HepG2 (cell line): ENCODE measurements around the gene IZUMO2. TPM values are rescaled to one million over a fixed set of nuclear protein-coding genes. Genes with fewer than 3 reads are reported as not detected.

Experiments used
- ARNTL ChIP-seq: sonication (generic); formaldehyde crosslinking; IDR thresholded peaks from 2 replicates; pipeline ENCODE4 v1.4.0; 2020; ENCODE audit warnings: mild to moderate bottlenecking, missing genetic modification reagents
- GTF3A ChIP-seq: sonication (generic); formaldehyde crosslinking; conservative IDR thresholded peaks from 2 replicates; pipeline ENCODE4 v1.4.0; 2020; ENCODE audit warnings: mild to moderate bottlenecking, missing genetic modification reagents
- HNF4A ChIP-seq: sonication (generic); formaldehyde crosslinking; IDR thresholded peaks from 2 replicates; pipeline ENCODE4 v1.4.0; 2020; ENCODE audit warnings: missing genetic modification reagents
- KAT8 ChIP-seq: IDR thresholded peaks from 2 replicates; pipeline ENCODE4 v1.6.1; 2016; ENCODE audit warnings: missing genetic modification reagents, missing compliant biosample characterization
- KLF12 ChIP-seq: sonication (generic); formaldehyde crosslinking; IDR thresholded peaks from 2 replicates; pipeline ENCODE4 v1.4.0; 2020; ENCODE audit warnings: missing genetic modification reagents, borderline replicate concordance
- MBNL3 ChIP-seq: fragments of 250-450 bp; sonication (Bioruptor Pico); conservative IDR thresholded peaks from 2 replicates; pipeline ENCODE4 v1.8.0; 2022; ENCODE audit warnings: mild to moderate bottlenecking, inconsistent platforms
- MEF2D ChIP-seq: sonication (generic); formaldehyde crosslinking; IDR thresholded peaks from 2 replicates; pipeline ENCODE4 v1.5.1; 2020; ENCODE audit warnings: mild to moderate bottlenecking, missing genetic modification reagents
- MYC ChIP-seq: sonication (generic); formaldehyde crosslinking; IDR thresholded peaks from 2 replicates; pipeline ENCODE4 v1.9.0; 2021; ENCODE audit warnings: missing genetic modification reagents, borderline replicate concordance
- NFIC ChIP-seq: IDR thresholded peaks from 2 replicates; pipeline ENCODE4 v1.6.1; 2012; ENCODE audit warnings: mild to moderate bottlenecking, low read length, inconsistent platforms
- NR2C2 ChIP-seq: sonication (generic); formaldehyde crosslinking; IDR thresholded peaks from 2 replicates; pipeline ENCODE4 v1.4.0; 2020; ENCODE audit warnings: missing genetic modification reagents, mild to moderate bottlenecking, moderate library complexity, borderline replicate concordance
- SALL1 ChIP-seq: sonication (generic); formaldehyde crosslinking; IDR thresholded peaks from 2 replicates; pipeline ENCODE4 v1.8.0; 2022; ENCODE audit warnings: mild to moderate bottlenecking, missing genetic modification reagents
- SNAPC2 ChIP-seq: sonication (generic); formaldehyde crosslinking; IDR thresholded peaks from 2 replicates; pipeline ENCODE4 v1.8.1; 2022; ENCODE audit warnings: mild to moderate bottlenecking, missing genetic modification reagents
- SOX5 ChIP-seq: IDR thresholded peaks from 2 replicates; pipeline ENCODE4 v1.6.1; 2016; ENCODE audit warnings: borderline replicate concordance
- XRCC5 ChIP-seq: fragments of 200-400 bp; formaldehyde crosslinking; optimal IDR thresholded peaks from 2 replicates; pipeline ENCODE3; 2017; ENCODE audit warnings: mild to moderate bottlenecking, low read length
- ZNF230 ChIP-seq: sonication (generic); formaldehyde crosslinking; IDR thresholded peaks from 2 replicates; pipeline ENCODE4 v1.4.0; 2020; ENCODE audit warnings: mild to moderate bottlenecking, missing genetic modification reagents
- ZNF335 ChIP-seq: sonication (generic); formaldehyde crosslinking; IDR thresholded peaks from 2 replicates; pipeline ENCODE4 v1.4.0; 2020; ENCODE audit warnings: missing genetic modification reagents
- polyA plus RNA-seq, 8 experiments: library from polyadenylated mRNA; depleted of rRNA in 3 of 8; stranded (reverse) in 7 of 8; unstranded in 1 of 8; fragments of >200 nt; fragmentation: Illumina TruSeq in 4 of 8; extraction: Trizol in 4 of 8; gene quantifications; 2 replicates each; pipeline versions ENCODE4 v1.2.1 to v1.2.3, GENCODE V29; 2011 to 2016; ENCODE audit warnings: low read depth in 4 of 8, missing spikeins in 1 of 8, mixed read lengths in 1 of 8; ENCODE audit not compliant: insufficient read depth in 1 of 8
- total RNA-seq, 5 experiments: library from RNA; depleted of rRNA; stranded (reverse); fragments of >200 nt; fragmentation: Illumina TruSeq; extraction: Trizol; gene quantifications; 2 replicates each; pipeline ENCODE4 v1.2.3, GENCODE V29; 2016; ENCODE audit warnings: low read depth in 1 of 5
- TF ChIP-seq, protein P1 (sequence below): sonication (generic); formaldehyde crosslinking; IDR thresholded peaks from 2 replicates; pipeline ENCODE4 v1.4.0; 2020; ENCODE audit warnings: missing genetic modification reagents
- TF ChIP-seq, protein P2 (sequence below): sonication (generic); formaldehyde crosslinking; IDR thresholded peaks from 2 replicates; pipeline ENCODE4 v1.4.0; 2020; ENCODE audit warnings: missing genetic modification reagents, borderline replicate concordance
- TF ChIP-seq, protein P3 (sequence below): IDR thresholded peaks from 2 replicates; pipeline ENCODE4 v1.6.1; 2016; ENCODE audit warnings: mild to moderate bottlenecking, missing biosample characterization, missing genetic modification reagents

The IZUMO2 gene
- total and polyA plus RNA-seq, 2 of the 13 experiments (the other 11 are each of a cell fraction or from before 2014, with no cell fraction given), result not detected

DNA sequence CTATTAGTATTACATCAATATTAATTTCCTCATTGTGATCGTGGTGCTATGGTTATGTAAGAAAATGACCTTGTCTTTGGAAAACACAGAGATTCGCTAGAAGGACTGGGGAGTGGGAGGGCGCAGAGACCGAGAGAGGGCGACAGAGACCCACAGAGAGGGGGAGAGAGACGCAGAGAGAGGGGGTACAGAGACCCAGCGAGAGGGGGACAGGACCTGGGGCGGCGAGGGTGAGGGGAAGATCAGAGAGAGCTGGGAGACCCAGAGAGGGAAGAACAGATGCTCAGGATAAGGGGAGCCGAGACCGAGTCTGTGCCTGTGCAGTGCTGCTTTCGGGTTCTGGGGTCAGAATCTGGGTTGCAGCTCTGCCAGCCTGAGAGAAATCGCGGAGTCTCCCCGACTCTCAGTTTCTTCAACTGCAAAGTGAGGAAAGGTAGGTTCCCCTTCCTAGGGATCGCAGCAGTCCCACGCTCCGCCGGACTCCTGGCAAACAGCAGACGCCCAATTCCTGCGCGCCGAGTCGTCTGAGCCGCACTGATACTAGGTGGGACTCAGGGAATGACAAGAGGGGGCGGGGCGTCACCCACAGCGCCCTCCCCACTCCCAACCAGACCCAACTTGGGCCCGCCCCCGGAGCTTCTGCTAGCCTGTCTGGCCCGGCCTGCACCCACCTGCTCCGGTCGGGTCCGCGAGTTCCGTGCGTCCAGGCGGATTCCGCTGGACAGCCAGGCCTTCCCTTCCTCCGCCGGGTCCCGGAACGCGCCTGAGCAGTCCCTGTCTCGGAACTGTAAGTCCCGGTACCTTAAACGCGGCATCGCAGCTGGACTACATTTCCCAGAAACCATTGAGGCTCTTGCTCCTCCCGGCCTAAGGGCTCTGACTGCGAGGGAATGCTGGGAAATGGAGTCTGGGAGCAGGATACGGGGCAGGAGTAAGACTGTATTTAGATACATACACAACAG, 15.3 kb downstream of the IZUMO2 start (continued):
- TF ChIP-seq, protein P1, sequence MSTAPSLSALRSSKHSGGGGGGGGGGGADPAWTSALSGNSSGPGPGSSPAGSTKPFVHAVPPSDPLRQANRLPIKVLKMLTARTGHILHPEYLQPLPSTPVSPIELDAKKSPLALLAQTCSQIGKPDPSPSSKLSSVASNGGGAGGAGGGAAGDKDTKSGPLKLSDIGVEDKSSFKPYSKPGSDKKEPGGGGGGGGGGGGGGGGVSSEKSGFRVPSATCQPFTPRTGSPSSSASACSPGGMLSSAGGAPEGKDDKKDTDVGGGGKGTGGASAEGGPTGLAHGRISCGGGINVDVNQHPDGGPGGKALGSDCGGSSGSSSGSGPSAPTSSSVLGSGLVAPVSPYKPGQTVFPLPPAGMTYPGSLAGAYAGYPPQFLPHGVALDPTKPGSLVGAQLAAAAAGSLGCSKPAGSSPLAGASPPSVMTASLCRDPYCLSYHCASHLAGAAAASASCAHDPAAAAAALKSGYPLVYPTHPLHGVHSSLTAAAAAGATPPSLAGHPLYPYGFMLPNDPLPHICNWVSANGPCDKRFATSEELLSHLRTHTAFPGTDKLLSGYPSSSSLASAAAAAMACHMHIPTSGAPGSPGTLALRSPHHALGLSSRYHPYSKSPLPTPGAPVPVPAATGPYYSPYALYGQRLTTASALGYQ, result 0 out of 2 replicates have a peak, but pooled peaks have one; percentile 19
- TF ChIP-seq SNAPC2 (CRISPR knock-in tag), result 0 out of 2 replicates have a peak, but pooled peaks have one; percentile 30
- peak; percentile 45; the same call in 1 of the 2 replicates for TF ChIP-seq ZNF335 (CRISPR knock-in tag)
- no peak for TF ChIP-seq MBNL3 (CRISPR knock-in tag)
- peak; percentile 74; the same call in 1 of the 2 replicates for TF ChIP-seq NR2C2 (CRISPR knock-in tag)
- TF ChIP-seq KLF12, result peak; percentile 31; the same call in 1 of the 2 replicates
- peak; percentile 41 for TF ChIP-seq SALL1 (CRISPR knock-in tag)
- no peak for TF ChIP-seq NFIC
- TF ChIP-seq, protein P2, sequence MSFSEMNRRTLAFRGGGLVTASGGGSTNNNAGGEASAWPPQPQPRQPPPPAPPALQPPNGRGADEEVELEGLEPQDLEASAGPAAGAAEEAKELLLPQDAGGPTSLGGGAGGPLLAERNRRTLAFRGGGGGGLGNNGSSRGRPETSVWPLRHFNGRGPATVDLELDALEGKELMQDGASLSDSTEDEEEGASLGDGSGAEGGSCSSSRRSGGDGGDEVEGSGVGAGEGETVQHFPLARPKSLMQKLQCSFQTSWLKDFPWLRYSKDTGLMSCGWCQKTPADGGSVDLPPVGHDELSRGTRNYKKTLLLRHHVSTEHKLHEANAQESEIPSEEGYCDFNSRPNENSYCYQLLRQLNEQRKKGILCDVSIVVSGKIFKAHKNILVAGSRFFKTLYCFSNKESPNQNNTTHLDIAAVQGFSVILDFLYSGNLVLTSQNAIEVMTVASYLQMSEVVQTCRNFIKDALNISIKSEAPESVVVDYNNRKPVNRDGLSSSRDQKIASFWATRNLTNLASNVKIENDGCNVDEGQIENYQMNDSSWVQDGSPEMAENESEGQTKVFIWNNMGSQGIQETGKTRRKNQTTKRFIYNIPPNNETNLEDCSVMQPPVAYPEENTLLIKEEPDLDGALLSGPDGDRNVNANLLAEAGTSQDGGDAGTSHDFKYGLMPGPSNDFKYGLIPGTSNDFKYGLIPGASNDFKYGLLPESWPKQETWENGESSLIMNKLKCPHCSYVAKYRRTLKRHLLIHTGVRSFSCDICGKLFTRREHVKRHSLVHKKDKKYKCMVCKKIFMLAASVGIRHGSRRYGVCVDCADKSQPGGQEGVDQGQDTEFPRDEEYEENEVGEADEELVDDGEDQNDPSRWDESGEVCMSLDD (CRISPR knock-in tag), result no peak
- TF ChIP-seq ZNF230 (CRISPR knock-in tag), result 0 out of 2 replicates have a peak, but pooled peaks have one; percentile 37
- TF ChIP-seq SOX5 (CRISPR knock-in tag), result 0 out of 2 replicates have a peak, but pooled peaks have one; percentile 12
- 0 out of 2 replicates have a peak, but pooled peaks have one; percentile 39 for TF ChIP-seq ARNTL (CRISPR knock-in tag)
- 0 out of 2 replicates have a peak, but pooled peaks have one; percentile 39 for TF ChIP-seq KAT8 (CRISPR knock-in tag)
- TF ChIP-seq, protein P3, sequence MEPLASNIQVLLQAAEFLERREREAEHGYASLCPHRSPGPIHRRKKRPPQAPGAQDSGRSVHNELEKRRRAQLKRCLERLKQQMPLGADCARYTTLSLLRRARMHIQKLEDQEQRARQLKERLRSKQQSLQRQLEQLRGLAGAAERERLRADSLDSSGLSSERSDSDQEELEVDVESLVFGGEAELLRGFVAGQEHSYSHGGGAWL (CRISPR knock-in tag), result peak; percentile 57; the same call in 1 of the 2 replicates
- TF ChIP-seq MYC (CRISPR knock-in tag), result peak; percentile 33; the same call in 1 of the 2 replicates
- TF ChIP-seq MEF2D, result 0 out of 2 replicates have a peak, but pooled peaks have one; percentile 24
- no peak for TF ChIP-seq HNF4A
- peak; percentile 61 for TF ChIP-seq GTF3A (CRISPR knock-in tag)
- TF ChIP-seq XRCC5, result peak; percentile 46
